ENCODE measurements around the gene FAM171A2. TPM values are rescaled to one million over a fixed set of nuclear protein-coding genes. Genes with fewer than 3 reads are reported as not detected.

Gene FAM171A2
- total and polyA plus RNA-seq, 2 of the 4 experiments (the other 2 are of a cell fraction) = 3.2 to 5.9 TPM

GRCh38 chr17:44375196-44376017, 11.8 kb upstream of the FAM171A2 start (continued):
- no peak for TF ChIP-seq RAD21 (IDR thresholded peaks at IDR 0.05; ENCODE audit: low read length)
- TF ChIP-seq POLR2A (IDR thresholded peaks at IDR 0.05; ENCODE audit: low read depth, low read length) = no peak

- Histone ChIP-seq H3K4ac (ENCODE audit: low read depth, low read length) (no peak overlapping the region), H3K36me3 (ENCODE audit: control insufficient read depth, insufficient read depth, low read length) (no peaks in the 10 kb centered on the region), H4K20me1 (ENCODE audit: insufficient read depth, low read length) (no peaks in the 10 kb centered on the region), H4K91ac (ENCODE audit: insufficient read depth, low read depth, low read length) (no peak overlapping the region), H4K5ac (ENCODE audit: low read depth, low read length) (no peak overlapping the region), H3K4me3 (ENCODE audit: insufficient read depth, low read depth, low read length) (no peak overlapping the region), H2BK15ac (ENCODE audit: low read depth, low read length) (no peak overlapping the region), H3K14ac (replicated peaks; ENCODE audit: low read depth, low read length) (no peak overlapping the region), H3K9me1 (ENCODE audit: insufficient read depth, low read length) (0 out of 2 replicates have a peak, but pooled peaks cover 5% of the 10 kb centered on the region), H3K27ac (ENCODE audit: insufficient read depth, low read length) (no peak overlapping the region), H2BK120ac (ENCODE audit: low read depth, low read length) (no peak overlapping the region), H3K23ac (ENCODE audit: low read depth, low read length) (no peak overlapping the region), H2BK5ac (ENCODE audit: low read depth, low read length, poor library complexity, severe bottlenecking) (no peak overlapping the region), H2AK9ac (replicated peaks; ENCODE audit: low read depth, low read length, poor library complexity) (no peak overlapping the region), H3K56ac (ENCODE audit: extremely low read depth, insufficient read depth, low read length) (no peak overlapping the region), H2BK20ac (ENCODE audit: low read depth, low read length) (no peak overlapping the region), H2AK5ac (ENCODE audit: low read depth, low read length) (no peak overlapping the region), H4K8ac (ENCODE audit: low read depth in 2 of 2, low read length in 2 of 2) (no peak overlapping the region), H3K4me1 (ENCODE audit: control insufficient read depth, insufficient read depth, low read length) (peaks cover 2% of the 10 kb centered on the region; the same call in 1 of the 2 replicates), H3K27me3 (ENCODE audit: control insufficient read depth, insufficient read depth, low read length) (peaks cover 12% of the 10 kb centered on the region; the same call in 1 of the 2 replicates), H2AFZ (replicated peaks; ENCODE audit: low read length, poor library complexity) (peak overlapping the region; percentile 23), H3K4me2 (ENCODE audit: low read depth, low read length) (no peak overlapping the region), H3K18ac (ENCODE audit: low read depth, low read length) (no peak overlapping the region), H3K9ac (ENCODE audit: low read depth, low read length) (no peak overlapping the region), H3K9me3 (ENCODE audit: control insufficient read depth, insufficient read depth, low read length) (no peaks in the 10 kb centered on the region), H3K79me1 (ENCODE audit: low read depth in 1 of 2, low read length in 2 of 2) (no peaks in the 10 kb centered on the region)
- no TSS peak for BruUV-seq (replicated peaks)
- ChIA-PET CTCF (interaction anchor here (0.7 to 1.0 kb wide), 2 partner anchors 11 to 152 kb away, joined by 3 to 4 read pairs; partner anchors contain the start of gene FAM171A2), POLR2A (ENCODE audit: unreplicated experiment) (no interaction called here)
- DNase-seq (peak; percentile 15), ATAC-seq (ENCODE audit: low read depth) (peak; percentile 57; the same call in 1 of the 2 replicates)
- WGBS, 2 experiments (ENCODE audit: extremely low coverage in 2 of 2, insufficient read length in 1 of 2) = 33% methylated on average over 12 of the region's 31 CpGs; no CpG with 5 or more reads in 1 of the 2 experiments
- intact Hi-C loops (cut with micrococcal nuclease) = no loop called here
- in situ Hi-C loops (cut with MboI; ENCODE audit: low sequenced_read_pairs) = no loop called here
- dilution Hi-C loops (cut with HindIII; ENCODE audit: low sequenced_read_pairs, unreplicated experiment) = no loop called here
- no peak for TF ChIP-seq BHLHE40 (IDR thresholded peaks at IDR 0.05; ENCODE audit: low read depth, low read length)
- TF ChIP-seq CEBPB (IDR thresholded peaks at IDR 0.05; ENCODE audit: low read depth, low read length) = no peak
- no peak for TF ChIP-seq SMC3 (IDR thresholded peaks at IDR 0.05; ENCODE audit: low read depth, low read length)
- no peak for TF ChIP-seq ELK1 (IDR thresholded peaks at IDR 0.05; ENCODE audit: borderline replicate concordance, low read depth, low read length)
- TF ChIP-seq MAZ (IDR thresholded peaks at IDR 0.05; ENCODE audit: borderline replicate concordance, low read depth, low read length) = no peak
Measured at GRCh38 chr17:44374306-44375195, 10.9 kb upstream of the FAM171A2 start.

Measured in IMR-90 (cell line).